ENCODE results near the gene COL6A3.

The COL6A3 gene

DNA sequence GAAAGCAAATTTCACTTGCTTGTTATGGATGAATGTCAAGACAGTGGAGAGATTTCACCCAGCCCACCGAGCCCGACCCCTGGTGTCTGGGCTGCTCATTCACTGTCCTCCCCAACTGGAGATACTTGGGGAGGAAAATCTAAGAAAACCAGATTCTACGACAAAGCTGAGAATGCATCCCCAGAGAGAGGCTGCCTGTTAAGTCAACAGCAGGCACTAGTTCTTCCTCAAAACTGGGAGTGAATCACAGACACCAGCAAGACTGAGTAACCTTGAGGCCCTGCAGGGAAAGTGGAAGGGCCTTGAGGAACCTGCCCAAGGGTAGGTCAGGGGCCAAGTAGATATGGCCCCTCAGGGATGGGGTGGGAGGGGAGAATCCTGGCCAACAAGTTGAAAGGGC is 38.9 kb upstream of the COL6A3 start:
- Histone ChIP-seq H3K4me1 (ENCODE audit: control insufficient read depth, insufficient read depth, low read length, poor library complexity, severe bottlenecking) (no peaks in the 10 kb centered on the region), H3K9me3 (ENCODE audit: control insufficient read depth, low read length) (no peaks in the 10 kb centered on the region), H3K36me3 (ENCODE audit: control insufficient read depth, insufficient read depth, low read length) (no peaks in the 10 kb centered on the region), H3K27ac (ENCODE audit: insufficient read depth, low read length, poor library complexity, severe bottlenecking) (no peak overlapping the region), H3K27me3 (replicated peaks; ENCODE audit: control insufficient read depth, insufficient read depth, low read length, poor library complexity, severe bottlenecking) (no peaks in the 10 kb centered on the region), H3K4me3 (ENCODE audit: insufficient read depth, low read depth, low read length, poor library complexity, severe bottlenecking) (no peak overlapping the region)
- no peak for DNase-seq

- Histone ChIP-seq H3K4me1 (ENCODE audit: control insufficient read depth, insufficient read depth, low read length, poor library complexity, severe bottlenecking) (no peaks in the 10 kb centered on the region), H3K36me3 (ENCODE audit: control insufficient read depth, insufficient read depth, low read length) (no peaks in the 10 kb centered on the region), H3K27me3 (replicated peaks; ENCODE audit: control insufficient read depth, insufficient read depth, low read length, poor library complexity, severe bottlenecking) (no peaks in the 10 kb centered on the region), H3K9me3 (ENCODE audit: control insufficient read depth, low read length) (no peaks in the 10 kb centered on the region), H3K4me3 (ENCODE audit: insufficient read depth, low read depth, low read length, poor library complexity, severe bottlenecking) (no peak overlapping the region), H3K27ac (ENCODE audit: insufficient read depth, low read length, poor library complexity, severe bottlenecking) (no peak overlapping the region)
- DNase-seq, result no peak
Observed at GRCh38 chr2:237451643-237452469, 37.9 kb upstream of the COL6A3 start.

- Histone ChIP-seq H3K4me1 (ENCODE audit: control insufficient read depth, insufficient read depth, low read length, poor library complexity, severe bottlenecking) (no peaks in the 10 kb centered on the region), H3K27me3 (replicated peaks; ENCODE audit: control insufficient read depth, insufficient read depth, low read length, poor library complexity, severe bottlenecking) (no peaks in the 10 kb centered on the region), H3K27ac (ENCODE audit: insufficient read depth, low read length, poor library complexity, severe bottlenecking) (no peak overlapping the region), H3K9me3 (ENCODE audit: control insufficient read depth, low read length) (no peaks in the 10 kb centered on the region), H3K4me3 (ENCODE audit: insufficient read depth, low read depth, low read length, poor library complexity, severe bottlenecking) (no peak overlapping the region), H3K36me3 (ENCODE audit: control insufficient read depth, insufficient read depth, low read length) (no peaks in the 10 kb centered on the region)
- no peak for DNase-seq
Observed at GRCh38 chr2:237450583-237450982, 36.6 kb upstream of the COL6A3 start.

DNA sequence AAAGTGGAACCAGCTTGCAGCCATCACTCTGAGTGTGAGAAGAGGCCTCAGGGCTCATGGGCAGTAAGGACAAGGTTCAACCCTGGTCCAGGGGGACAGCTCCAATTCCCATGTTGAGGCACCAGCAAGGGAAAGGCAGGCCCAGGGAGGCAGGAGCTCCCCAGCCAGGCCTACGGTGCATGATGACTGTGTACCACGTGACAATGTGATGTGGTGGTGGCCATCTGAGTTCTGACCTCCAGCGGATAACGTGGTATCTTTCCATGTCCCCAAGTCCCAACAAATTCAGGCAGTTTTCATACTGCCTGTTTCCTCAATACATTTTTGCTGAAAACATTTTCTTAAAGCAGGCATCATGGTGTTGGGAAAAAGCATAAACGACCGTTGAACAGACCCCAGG is 36.1 kb upstream of the COL6A3 start:
- Histone ChIP-seq H3K4me1 (ENCODE audit: control insufficient read depth, insufficient read depth, low read length, poor library complexity, severe bottlenecking) (no peaks in the 10 kb centered on the region), H3K27me3 (replicated peaks; ENCODE audit: control insufficient read depth, insufficient read depth, low read length, poor library complexity, severe bottlenecking) (no peaks in the 10 kb centered on the region), H3K36me3 (ENCODE audit: control insufficient read depth, insufficient read depth, low read length) (no peaks in the 10 kb centered on the region), H3K9me3 (ENCODE audit: control insufficient read depth, low read length) (no peaks in the 10 kb centered on the region), H3K27ac (ENCODE audit: insufficient read depth, low read length, poor library complexity, severe bottlenecking) (no peak overlapping the region), H3K4me3 (ENCODE audit: insufficient read depth, low read depth, low read length, poor library complexity, severe bottlenecking) (no peak overlapping the region)
- no peak for DNase-seq

GRCh38 chr2:237449193-237449881 is 35.4 kb upstream of the COL6A3 start:
- no peak for DNase-seq
- H3K9me3 ChIP-seq (ENCODE audit: control insufficient read depth, low read length), result no peaks in the 10 kb centered on the region
- H3K4me3 ChIP-seq (ENCODE audit: insufficient read depth, low read depth, low read length, poor library complexity, severe bottlenecking), result no peak overlapping the region
- H3K36me3 ChIP-seq (ENCODE audit: control insufficient read depth, insufficient read depth, low read length), result no peaks in the 10 kb centered on the region
- no peaks in the 10 kb centered on the region for H3K27me3 ChIP-seq (replicated peaks; ENCODE audit: control insufficient read depth, insufficient read depth, low read length, poor library complexity, severe bottlenecking)
- no peak overlapping the region for H3K27ac ChIP-seq (ENCODE audit: insufficient read depth, low read length, poor library complexity, severe bottlenecking)
- no peaks in the 10 kb centered on the region for H3K4me1 ChIP-seq (ENCODE audit: control insufficient read depth, insufficient read depth, low read length, poor library complexity, severe bottlenecking)

DNA sequence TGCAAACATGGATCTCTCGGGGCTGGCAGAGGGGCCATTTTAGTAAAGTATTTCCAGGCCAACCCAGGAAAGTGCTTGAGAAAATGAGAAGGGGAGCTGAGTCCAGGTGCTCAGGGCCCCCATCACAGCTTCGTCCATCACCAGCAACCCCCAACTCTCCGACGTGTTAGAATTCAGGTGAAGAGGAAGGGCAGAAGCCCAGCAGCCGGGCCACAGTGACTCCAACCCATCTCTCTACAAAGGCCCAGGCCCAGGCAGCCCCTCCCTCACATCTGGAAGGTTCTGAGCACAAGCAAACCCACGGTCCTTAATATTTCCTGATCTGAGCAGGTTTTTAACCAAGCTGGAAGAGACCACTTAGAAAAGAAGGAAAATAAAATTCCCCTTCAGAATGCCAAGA is 34.7 kb upstream of the COL6A3 start:
- H3K27ac ChIP-seq (ENCODE audit: insufficient read depth, low read length, poor library complexity, severe bottlenecking), result no peak overlapping the region
- no peaks in the 10 kb centered on the region for H3K9me3 ChIP-seq (ENCODE audit: control insufficient read depth, low read length)
- DNase-seq, result no peak
- H3K27me3 ChIP-seq (replicated peaks; ENCODE audit: control insufficient read depth, insufficient read depth, low read length, poor library complexity, severe bottlenecking), result no peaks in the 10 kb centered on the region
- H3K4me1 ChIP-seq (ENCODE audit: control insufficient read depth, insufficient read depth, low read length, poor library complexity, severe bottlenecking), result no peaks in the 10 kb centered on the region
- no peaks in the 10 kb centered on the region for H3K36me3 ChIP-seq (ENCODE audit: control insufficient read depth, insufficient read depth, low read length)
- no peak overlapping the region for H3K4me3 ChIP-seq (ENCODE audit: insufficient read depth, low read depth, low read length, poor library complexity, severe bottlenecking)

DNA sequence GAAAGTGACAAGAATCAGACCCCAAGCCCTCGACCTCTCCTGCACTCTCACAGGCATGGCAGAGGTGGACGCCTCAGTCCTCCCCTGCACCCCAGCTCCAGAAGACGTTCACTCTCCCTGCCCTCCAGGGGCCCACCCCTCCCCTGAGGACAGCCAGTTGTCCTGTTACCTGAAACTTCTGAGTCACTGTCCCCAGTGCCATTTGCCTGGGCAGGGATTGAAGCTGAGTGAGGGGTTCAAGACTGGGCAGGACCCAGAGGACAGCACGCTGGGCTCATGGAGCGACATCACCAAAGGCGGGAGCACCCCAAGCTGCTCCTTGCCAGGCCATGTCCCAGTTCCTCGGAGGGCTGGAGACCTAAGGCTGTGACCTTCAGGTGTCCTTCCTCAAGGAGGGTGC is 34.2 kb upstream of the COL6A3 start:
- no peak for DNase-seq
- no peaks in the 10 kb centered on the region for H3K4me1 ChIP-seq (ENCODE audit: control insufficient read depth, insufficient read depth, low read length, poor library complexity, severe bottlenecking)
- H3K9me3 ChIP-seq (ENCODE audit: control insufficient read depth, low read length), result no peaks in the 10 kb centered on the region
- H3K4me3 ChIP-seq (ENCODE audit: insufficient read depth, low read depth, low read length, poor library complexity, severe bottlenecking), result no peak overlapping the region
- no peak overlapping the region for H3K27ac ChIP-seq (ENCODE audit: insufficient read depth, low read length, poor library complexity, severe bottlenecking)
- no peaks in the 10 kb centered on the region for H3K36me3 ChIP-seq (ENCODE audit: control insufficient read depth, insufficient read depth, low read length)
- no peaks in the 10 kb centered on the region for H3K27me3 ChIP-seq (replicated peaks; ENCODE audit: control insufficient read depth, insufficient read depth, low read length, poor library complexity, severe bottlenecking)

GRCh38 chr2:237447496-237447895 is 33.5 kb upstream of the COL6A3 start:
- H3K27ac ChIP-seq (ENCODE audit: insufficient read depth, low read length, poor library complexity, severe bottlenecking), result no peak overlapping the region
- no peaks in the 10 kb centered on the region for H3K27me3 ChIP-seq (replicated peaks; ENCODE audit: control insufficient read depth, insufficient read depth, low read length, poor library complexity, severe bottlenecking)
- no peaks in the 10 kb centered on the region for H3K36me3 ChIP-seq (ENCODE audit: control insufficient read depth, insufficient read depth, low read length)
- H3K4me3 ChIP-seq (ENCODE audit: insufficient read depth, low read depth, low read length, poor library complexity, severe bottlenecking), result no peak overlapping the region
- no peak for DNase-seq
- no peaks in the 10 kb centered on the region for H3K4me1 ChIP-seq (ENCODE audit: control insufficient read depth, insufficient read depth, low read length, poor library complexity, severe bottlenecking)
- H3K9me3 ChIP-seq (ENCODE audit: control insufficient read depth, low read length), result no peaks in the 10 kb centered on the region

- H3K4me1 ChIP-seq (ENCODE audit: control insufficient read depth, insufficient read depth, low read length, poor library complexity, severe bottlenecking), result peaks cover 9% of the 10 kb centered on the region
- DNase-seq, result no peak
- H3K36me3 ChIP-seq (ENCODE audit: control insufficient read depth, insufficient read depth, low read length), result no peaks in the 10 kb centered on the region
- H3K4me3 ChIP-seq (ENCODE audit: insufficient read depth, low read depth, low read length, poor library complexity, severe bottlenecking), result no peak overlapping the region
- H3K27me3 ChIP-seq (replicated peaks; ENCODE audit: control insufficient read depth, insufficient read depth, low read length, poor library complexity, severe bottlenecking), result no peaks in the 10 kb centered on the region
- H3K9me3 ChIP-seq (ENCODE audit: control insufficient read depth, low read length), result no peaks in the 10 kb centered on the region
- no peak overlapping the region for H3K27ac ChIP-seq (ENCODE audit: insufficient read depth, low read length, poor library complexity, severe bottlenecking)
Observed at GRCh38 chr2:237446338-237446665, 32.3 kb upstream of the COL6A3 start.

DNA sequence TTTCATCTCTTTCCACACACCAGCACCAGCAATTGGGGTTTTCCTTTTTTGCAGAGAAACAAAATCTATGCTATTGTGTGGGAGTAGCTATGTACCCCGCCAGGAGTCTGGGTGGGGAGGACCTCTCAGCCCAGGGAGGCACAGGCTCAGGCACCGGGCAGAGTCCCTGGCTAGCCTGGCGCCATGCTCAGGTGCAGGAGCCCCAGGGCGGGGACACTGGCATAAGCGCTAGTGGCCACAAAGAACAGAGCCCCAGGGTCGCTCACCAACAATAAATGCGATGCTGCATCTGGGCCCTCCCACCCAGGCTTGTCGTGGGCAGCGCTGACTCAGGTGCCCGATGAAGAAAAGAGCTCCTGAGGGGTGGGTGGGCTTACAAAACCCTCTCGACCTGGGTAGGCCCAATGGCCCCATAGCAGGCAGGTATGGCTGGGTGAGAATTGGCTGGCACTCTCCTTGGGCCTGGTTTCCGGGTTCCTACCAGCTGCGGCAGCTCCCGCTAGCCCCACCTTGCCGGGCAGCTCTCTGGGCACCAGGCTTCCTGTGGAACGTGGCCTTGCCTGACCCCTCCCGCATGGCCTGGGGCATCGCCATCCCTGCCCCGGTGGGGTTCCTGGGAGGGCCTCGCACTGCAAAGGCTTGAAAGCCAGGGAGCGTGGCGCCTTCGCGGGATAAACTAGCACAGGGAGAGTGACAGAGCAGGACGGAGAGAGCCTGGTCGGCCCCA is 31.8 kb upstream of the COL6A3 start:
- no peak for DNase-seq
- Histone ChIP-seq H3K27ac (ENCODE audit: insufficient read depth, low read length, poor library complexity, severe bottlenecking) (no peak overlapping the region), H3K36me3 (ENCODE audit: control insufficient read depth, insufficient read depth, low read length) (no peaks in the 10 kb centered on the region), H3K9me3 (ENCODE audit: control insufficient read depth, low read length) (no peaks in the 10 kb centered on the region), H3K4me3 (ENCODE audit: insufficient read depth, low read depth, low read length, poor library complexity, severe bottlenecking) (no peak overlapping the region), H3K4me1 (ENCODE audit: control insufficient read depth, insufficient read depth, low read length, poor library complexity, severe bottlenecking) (peaks cover 14% of the 10 kb centered on the region), H3K27me3 (replicated peaks; ENCODE audit: control insufficient read depth, insufficient read depth, low read length, poor library complexity, severe bottlenecking) (no peaks in the 10 kb centered on the region)
